Mammary epithelial cell (primary cell): Measurements from ENCODE around the gene FAH.

Source experiments
- EZH2 ChIP-seq: IDR thresholded peaks from 2 replicates; pipeline ENCODE4 v1.6.1; 2012; ENCODE audit warnings: low read length, inconsistent platforms, borderline replicate concordance
- TF ChIP-seq, protein P1 (sequence below), 2 donors: IDR thresholded peaks in 1 of 2; conservative IDR thresholded peaks in 1 of 2; 2 replicates each; pipeline ENCODE4 v1.5.1; 2011 to 2012; ENCODE audit warnings: inconsistent platforms in 2 of 2, low read length in 2 of 2, mild to moderate bottlenecking in 2 of 2, control low read depth in 1 of 2, low read depth in 1 of 2; ENCODE audit not compliant: insufficient read depth in 1 of 2; ENCODE audit errors: extremely low read depth in 1 of 2

DNA sequence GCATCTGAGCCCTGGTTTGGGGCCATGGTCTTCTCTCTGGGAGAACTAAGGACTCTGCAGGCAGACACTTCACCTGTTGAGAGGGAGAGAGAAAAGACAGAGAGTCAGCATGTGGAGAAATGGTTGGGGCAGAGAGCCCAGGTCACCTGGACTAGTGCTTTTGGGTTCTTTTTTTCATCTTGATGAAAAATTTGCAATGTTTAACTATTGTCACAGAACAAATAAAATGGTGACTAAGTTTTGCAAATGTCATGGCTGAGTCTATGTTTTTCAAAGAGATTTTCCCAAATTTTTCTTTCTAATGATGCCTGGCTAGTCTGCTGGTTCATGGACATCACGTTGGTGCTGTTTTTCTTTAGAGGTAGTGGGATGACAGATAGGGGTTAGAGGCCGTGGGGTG lies 17.8 kb downstream of the FAH start:
- TF ChIP-seq, protein P1, sequence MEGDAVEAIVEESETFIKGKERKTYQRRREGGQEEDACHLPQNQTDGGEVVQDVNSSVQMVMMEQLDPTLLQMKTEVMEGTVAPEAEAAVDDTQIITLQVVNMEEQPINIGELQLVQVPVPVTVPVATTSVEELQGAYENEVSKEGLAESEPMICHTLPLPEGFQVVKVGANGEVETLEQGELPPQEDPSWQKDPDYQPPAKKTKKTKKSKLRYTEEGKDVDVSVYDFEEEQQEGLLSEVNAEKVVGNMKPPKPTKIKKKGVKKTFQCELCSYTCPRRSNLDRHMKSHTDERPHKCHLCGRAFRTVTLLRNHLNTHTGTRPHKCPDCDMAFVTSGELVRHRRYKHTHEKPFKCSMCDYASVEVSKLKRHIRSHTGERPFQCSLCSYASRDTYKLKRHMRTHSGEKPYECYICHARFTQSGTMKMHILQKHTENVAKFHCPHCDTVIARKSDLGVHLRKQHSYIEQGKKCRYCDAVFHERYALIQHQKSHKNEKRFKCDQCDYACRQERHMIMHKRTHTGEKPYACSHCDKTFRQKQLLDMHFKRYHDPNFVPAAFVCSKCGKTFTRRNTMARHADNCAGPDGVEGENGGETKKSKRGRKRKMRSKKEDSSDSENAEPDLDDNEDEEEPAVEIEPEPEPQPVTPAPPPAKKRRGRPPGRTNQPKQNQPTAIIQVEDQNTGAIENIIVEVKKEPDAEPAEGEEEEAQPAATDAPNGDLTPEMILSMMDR (conservative IDR thresholded peaks at IDR 0.05 in 1 of 2, IDR thresholded peaks at IDR 0.05 in 1 of 2; ENCODE audit: extremely low read depth in 1 of 2, insufficient read depth in 1 of 2, low read depth in 1 of 2, low read length in 2 of 2) = no peak
- TF ChIP-seq EZH2 = no peak
